K562 (cell line): Measurements from ENCODE around the gene NUDT5. TPM values are rescaled to one million over a fixed set of nuclear protein-coding genes. Genes with fewer than 3 reads are reported as not detected.

Experiments used
- ATAC-seq: fragments of 200-7000 bp; cut with Tn5 transposase; 3 replicates; pipeline ENCODE4 v1.9.1; 2020; ENCODE audit warnings: moderate library complexity
- Bru-seq: library from RNA; stranded (reverse); fragments of 400-500 nt; gene quantifications from one replicate; lab custom pipeline; 2021; lab: Mats Ljungman, UMichigan
- BruChase-seq, 2 experiments: library from RNA; stranded (reverse); fragments of 400-500 nt; gene quantifications; one replicate each; lab custom pipeline; 2021; lab: Mats Ljungman, UMichigan
- BruUV-seq: library from RNA; stranded (reverse); fragments of 400-500 nt; replicated peaks from 2 replicates; lab custom pipeline; 2021; lab: Mats Ljungman, UMichigan
- CTCF ChIA-PET: fragments of 300-600 bp; formaldehyde crosslinking; extraction: SDS; loops from one replicate; lab custom pipeline; 2021; ENCODE audit warnings: low intra/inter-chr PET ratio; lab: Yijun Ruan, JAX
- POLR2A ChIA-PET: fragments of 300-600, 350-650 bp; sonication (Branson Sonifier 250); formaldehyde crosslinking; extraction: SDS; loops from one replicate; lab custom pipeline; 2021; ENCODE audit warnings: antibody characterized with exemption, inconsistent platforms; lab: Yijun Ruan, JAX
- DNase-seq, 4 experiments: peaks; one replicate each; pipeline versions ENCODE4 v3.0.0 to v3.0.0-alpha.2; 2011 to 2018; ENCODE audit warnings: low spot score in 3 of 4, mixed read lengths in 3 of 4; ENCODE audit errors: extremely low read depth in 1 of 4
- FAIRE-seq: peaks from 2 replicates; lab custom pipeline; 2011; peaks lifted over from hg19 to GRCh38; lab: Jason Lieb, UNC
- H2AFZ ChIP-seq: 2 replicates; pipeline ENCODE4 v1.6.0; 2011; ENCODE audit warnings: low read depth, low read length, control low read depth, inconsistent platforms
- H3K27ac ChIP-seq: fragments of 200-600 bp; 3 replicates; pipeline ENCODE4 v1.8.0; 2011; ENCODE audit warnings: low read depth, mild to moderate bottlenecking, control low read depth, inconsistent platforms, low read length, moderate library complexity, mixed read lengths; ENCODE audit errors: extremely low read depth
- H3K27me3 ChIP-seq, 2 experiments: fragments of 300-600 bp in 1 of 2; 2 replicates in 1 of 2; 3 replicates in 1 of 2; pipeline versions ENCODE4 v1.6.0 to v1.8.0; 2011; ENCODE audit warnings: inconsistent platforms in 2 of 2, low read length in 2 of 2, mild to moderate bottlenecking in 1 of 2, mixed read lengths in 1 of 2, moderate library complexity in 1 of 2; ENCODE audit not compliant: control insufficient read depth in 2 of 2, insufficient read depth in 2 of 2
- H3K36me3 ChIP-seq: fragments of 300-600 bp; 3 replicates; pipeline ENCODE4 v1.8.0; 2011; ENCODE audit warnings: mild to moderate bottlenecking, low read length, inconsistent platforms; ENCODE audit not compliant: control insufficient read depth, insufficient read depth
- H3K4me1 ChIP-seq, 2 experiments: fragments of 200-600 bp in 1 of 2; replicated peaks in 1 of 2; 2 replicates in 1 of 2; 3 replicates in 1 of 2; pipeline versions ENCODE4 v1.5.1 to v1.8.0; 2011; ENCODE audit warnings: inconsistent platforms in 2 of 2, low read length in 2 of 2, mild to moderate bottlenecking in 1 of 2, mixed read lengths in 1 of 2, moderate library complexity in 1 of 2; ENCODE audit not compliant: control insufficient read depth in 2 of 2, insufficient read depth in 2 of 2
- H3K4me2 ChIP-seq: 2 replicates; pipeline ENCODE4 v1.6.1; 2011; ENCODE audit warnings: low read length, control low read depth, inconsistent platforms, mixed read lengths; ENCODE audit not compliant: insufficient read depth
- H3K4me3 ChIP-seq: fragments of 200-600 bp; sonication (generic), shearing (Covaris generic); 2 replicates; pipeline ENCODE4 v1.5.1; 2016; ENCODE audit warnings: control low read depth, inconsistent platforms
- H3K79me2 ChIP-seq: fragments of 200-600 bp; 3 replicates; pipeline ENCODE4 v1.8.0; 2011; ENCODE audit warnings: low read length, inconsistent platforms; ENCODE audit not compliant: control insufficient read depth, insufficient read depth
- H3K9ac ChIP-seq, 2 experiments: 2 replicates each; pipeline versions ENCODE4 v1.6.0 to v1.6.1; 2011; ENCODE audit warnings: low read depth in 2 of 2, low read length in 2 of 2, control low read depth in 1 of 2, inconsistent platforms in 1 of 2, mild to moderate bottlenecking in 1 of 2, mixed read lengths in 1 of 2; ENCODE audit not compliant: insufficient read depth in 1 of 2
- H3K9me1 ChIP-seq: one replicate; pipeline ENCODE4 v1.6.0; 2011; ENCODE audit warnings: inconsistent platforms, mild to moderate bottlenecking, low read length, moderate library complexity; ENCODE audit not compliant: control insufficient read depth, insufficient read depth
- H3K9me3 ChIP-seq: replicated peaks from 2 replicates; pipeline ENCODE4 v1.5.1; 2011; ENCODE audit warnings: low read depth, low read length, inconsistent platforms; ENCODE audit not compliant: control insufficient read depth, insufficient read depth
- H4K20me1 ChIP-seq: replicated peaks from 2 replicates; pipeline ENCODE4 v1.6.1; 2011; ENCODE audit warnings: low read length, inconsistent platforms, mixed read lengths; ENCODE audit not compliant: control insufficient read depth, insufficient read depth
- ASH1L ChIP-seq: fragments of 450-650 bp; IDR thresholded peaks from 2 replicates; pipeline ENCODE4 v1.6.1; 2018; ENCODE audit warnings: borderline replicate concordance, mild to moderate bottlenecking, low read depth; ENCODE audit not compliant: partially characterized antibody
- ATF3 ChIP-seq, 2 experiments: fragments of 450-650 bp in 1 of 2; sonication (generic) in 1 of 2; formaldehyde crosslinking in 1 of 2; IDR thresholded peaks in 1 of 2; conservative IDR thresholded peaks in 1 of 2; 2 replicates each; pipeline versions ENCODE4 v1.6.1 to v1.8.1; 2016 to 2023; ENCODE audit warnings: mild to moderate bottlenecking in 2 of 2, moderate library complexity in 2 of 2, inconsistent platforms in 1 of 2, missing genetic modification reagents in 1 of 2
- BCOR ChIP-seq: fragments of 450-650 bp; IDR thresholded peaks from 2 replicates; pipeline ENCODE4 v1.6.1; 2016
- CBX3 ChIP-seq, 2 experiments: IDR thresholded peaks; 1 replicate in 1 of 2; 2 replicates in 1 of 2; pipeline ENCODE4 v1.6.1; 2012; ENCODE audit warnings: inconsistent platforms in 2 of 2, low read length in 2 of 2, borderline replicate concordance in 1 of 2, control low read depth in 1 of 2
- CHCHD3 ChIP-seq: fragments of 250-450 bp; sonication (Bioruptor Pico); IDR thresholded peaks from 2 replicates; pipeline ENCODE4 v2.1.2; 2022; ENCODE audit warnings: mild to moderate bottlenecking
- HLTF ChIP-seq: fragments of 450-650 bp; IDR thresholded peaks from 2 replicates; pipeline ENCODE4 v1.6.1; 2016
- ILF3 ChIP-seq: fragments of 450-650 bp; IDR thresholded peaks from 2 replicates; pipeline ENCODE4 v1.6.1; 2018; ENCODE audit warnings: antibody characterized with exemption, mild to moderate bottlenecking, moderate library complexity, borderline replicate concordance
- LCOR ChIP-seq: sonication (generic); formaldehyde crosslinking; IDR thresholded peaks from 2 replicates; pipeline ENCODE4 v1.8.0; 2022; ENCODE audit warnings: mild to moderate bottlenecking, missing genetic modification reagents
- NBN ChIP-seq: fragments of 450-650 bp; IDR thresholded peaks from 2 replicates; pipeline ENCODE4 v1.6.1; 2016; ENCODE audit warnings: low read depth, mild to moderate bottlenecking
- RAD51 ChIP-seq: fragments of 450-650 bp; IDR thresholded peaks from 2 replicates; pipeline ENCODE4 v1.7.1; 2016; ENCODE audit warnings: low read depth, mild to moderate bottlenecking, borderline replicate concordance
- RBM39 ChIP-seq: fragments of 200-400 bp; formaldehyde crosslinking; optimal IDR thresholded peaks from 2 replicates; pipeline ENCODE3; 2018; ENCODE audit warnings: low read depth, low read length
- SIN3B ChIP-seq: fragments of 450-650 bp; IDR thresholded peaks from 2 replicates; pipeline ENCODE4 v1.6.1; 2017; ENCODE audit warnings: low read depth, mild to moderate bottlenecking, moderate library complexity
- SMARCA5 ChIP-seq: fragments of 450-650 bp; IDR thresholded peaks from 2 replicates; pipeline ENCODE4 v1.6.1; 2016
- TCFL5 ChIP-seq: fragments of 250-450 bp; sonication (Bioruptor Pico); conservative IDR thresholded peaks from 2 replicates; pipeline ENCODE4 v1.6.1; 2021; ENCODE audit warnings: mild to moderate bottlenecking, moderate library complexity, matching md5 sums
- TRIM24 ChIP-seq, 2 experiments: fragments of 450-650 bp; IDR thresholded peaks; 2 replicates each; pipeline ENCODE4 v1.6.1; 2016
- ZC3H4 ChIP-seq: sonication (generic); formaldehyde crosslinking; IDR thresholded peaks from 2 replicates; pipeline ENCODE4 v1.9.0; 2021; ENCODE audit warnings: missing genetic modification reagents, borderline replicate concordance
- ZFP36 ChIP-seq: fragments of 150-350 bp; IDR thresholded peaks from 2 replicates; pipeline ENCODE4 v1.6.1; 2018; ENCODE audit warnings: low read length, low read depth; ENCODE audit not compliant: partially characterized antibody
- WGBS: fragments of 100-300 bp; shearing (Covaris generic); methylation state at CpG from one replicate; pipeline ENCODE4 v1.1.6; 2016; ENCODE audit warnings: low coverage, mixed read lengths; ENCODE audit not compliant: insufficient coverage; ENCODE audit errors: missing lambda C conversion rate; 5-methylcytosine and 5-hydroxymethylcytosine counted together
- in situ Hi-C: fragments of 300-500 bp; cut with MboI; formaldehyde crosslinking; loops from 4 replicates; pipeline ENCODE4 v1.15.0; 2018; ENCODE audit warnings: inconsistent platforms, mixed read lengths
- intact Hi-C: fragments of 100-400 bp; cut with micrococcal nuclease; formaldehyde crosslinking; loops from 2 replicates; pipeline ENCODE4 v1.14.2; 2022
- long read RNA-seq, 3 experiments: library from polyadenylated mRNA in 2 of 3; library from RNA in 1 of 3; unstranded in 2 of 3; stranded (forward) in 1 of 3; transcript quantifications; one replicate each; pipeline ENCODE4 v2.0.0, GENCODE V29; 2019 to 2022
- polyA minus RNA-seq, 3 experiments: library from RNA; depleted of rRNA, polyadenylated mRNA; stranded (reverse); fragments of >200 nt; gene quantifications; 2 replicates each; pipeline ENCODE4 v1.2.3, GENCODE V29; 2011
- polyA plus RNA-seq, 8 experiments: library from polyadenylated mRNA; depleted of rRNA in 4 of 8; stranded (reverse) in 5 of 8; unstranded in 3 of 8; fragments of >200 nt; fragmentation: Nextera tagmentation in 2 of 8; fragmentation: Illumina TruSeq in 1 of 8; extraction: Ambion mirVana in 2 of 8; extraction: Trizol in 1 of 8; gene quantifications; 2 replicates each; pipeline versions ENCODE4 v1.2.1 to v1.2.3, GENCODE V29; 2011 to 2014; ENCODE audit warnings: inconsistent platforms in 1 of 8, missing spikeins in 1 of 8
- total RNA-seq, 7 experiments: library from RNA; depleted of rRNA in 6 of 7; stranded (reverse); fragments of >200 nt in 6 of 7; fragmentation: Illumina TruSeq in 2 of 7; extraction: Trizol in 2 of 7; gene quantifications; 2 replicates each; pipeline versions ENCODE4 v1.2.1 to v1.2.3, GENCODE V29; 2011 to 2021; ENCODE audit warnings: low replicate concordance in 1 of 7

Gene NUDT5
- 38.3 and 69.0 TPM in 2 replicates for total RNA-seq (2011; cell fraction: chromatin; rRNA removed; ENCODE audit: low replicate concordance)
- 22.8 and 26.5 TPM in 2 replicates for total RNA-seq (2011; cell fraction: nucleolus; rRNA removed)
- total RNA-seq (2011; cell fraction: nucleoplasm; rRNA removed), result 43.3 and 79.2 TPM in 2 replicates
- total RNA-seq (2014; rRNA removed) (81.8 and 87.7 TPM in 2 replicates), total RNA-seq (2014; rRNA removed; fragmentation: Illumina TruSeq; extraction: Trizol) (190 and 194 TPM in 2 replicates), total RNA-seq (2015; rRNA removed; fragmentation: Illumina TruSeq; extraction: Trizol) (200 and 201 TPM in 2 replicates), total RNA-seq (2021) (124 and 136 TPM in 2 replicates), polyA plus RNA-seq (2011; rRNA removed) (149 and 186 TPM in 2 replicates), polyA plus RNA-seq (2014; fragmentation: Illumina TruSeq; extraction: Trizol) (137 and 155 TPM in 2 replicates), polyA plus RNA-seq (2014; fragmentation: Nextera tagmentation; extraction: Ambion mirVana) (100 to 1,000 TPM; 400 to 422 TPM), polyA plus RNA-seq (2014; rRNA removed) (129 and 136 TPM in 2 replicates), polyA minus RNA-seq (2011; rRNA and poly(A)+ RNA removed) (114 TPM in 2 replicates), Bru-seq, nascent RNA (percentile 82 among the genes with signal in this experiment), BruChase-seq, experiment 1, labeled RNA remaining after a 2-hour chase (percentile 82 among the genes with signal in this experiment), BruChase-seq, experiment 2, labeled RNA remaining after a 6-hour chase (percentile 78 among the genes with signal in this experiment)
- 97.7 and 125 TPM in 2 replicates for polyA plus RNA-seq (2011; cell fraction: cytosol; rRNA removed)
- polyA plus RNA-seq (2011; cell fraction: nucleus; rRNA removed), result 41.2 and 63.2 TPM in 2 replicates
- polyA plus RNA-seq (2012), result 121 and 139 TPM in 2 replicates
- polyA minus RNA-seq (2011; cell fraction: cytosol; rRNA and poly(A)+ RNA removed), result 38.5 and 41.9 TPM in 2 replicates
- polyA minus RNA-seq (2011; cell fraction: nucleus; rRNA and poly(A)+ RNA removed), result 17.6 and 25.1 TPM in 2 replicates
- long read RNA-seq, experiment 1, partial matches to known transcripts, result 6 of 44 reads
- long read RNA-seq, experiment 1, other reads (novel, unspliced or antisense), result 38 of 44 reads
- long read RNA-seq, experiment 2, partial matches to known transcripts, result 79 of 130 reads
- long read RNA-seq, experiment 2, other reads (novel, unspliced or antisense), result 51 of 130 reads
- long read RNA-seq, experiment 3, partial matches to known transcripts, result 0 of 36 reads
- long read RNA-seq, experiment 3, other reads (novel, unspliced or antisense), result 36 of 36 reads

DNA sequence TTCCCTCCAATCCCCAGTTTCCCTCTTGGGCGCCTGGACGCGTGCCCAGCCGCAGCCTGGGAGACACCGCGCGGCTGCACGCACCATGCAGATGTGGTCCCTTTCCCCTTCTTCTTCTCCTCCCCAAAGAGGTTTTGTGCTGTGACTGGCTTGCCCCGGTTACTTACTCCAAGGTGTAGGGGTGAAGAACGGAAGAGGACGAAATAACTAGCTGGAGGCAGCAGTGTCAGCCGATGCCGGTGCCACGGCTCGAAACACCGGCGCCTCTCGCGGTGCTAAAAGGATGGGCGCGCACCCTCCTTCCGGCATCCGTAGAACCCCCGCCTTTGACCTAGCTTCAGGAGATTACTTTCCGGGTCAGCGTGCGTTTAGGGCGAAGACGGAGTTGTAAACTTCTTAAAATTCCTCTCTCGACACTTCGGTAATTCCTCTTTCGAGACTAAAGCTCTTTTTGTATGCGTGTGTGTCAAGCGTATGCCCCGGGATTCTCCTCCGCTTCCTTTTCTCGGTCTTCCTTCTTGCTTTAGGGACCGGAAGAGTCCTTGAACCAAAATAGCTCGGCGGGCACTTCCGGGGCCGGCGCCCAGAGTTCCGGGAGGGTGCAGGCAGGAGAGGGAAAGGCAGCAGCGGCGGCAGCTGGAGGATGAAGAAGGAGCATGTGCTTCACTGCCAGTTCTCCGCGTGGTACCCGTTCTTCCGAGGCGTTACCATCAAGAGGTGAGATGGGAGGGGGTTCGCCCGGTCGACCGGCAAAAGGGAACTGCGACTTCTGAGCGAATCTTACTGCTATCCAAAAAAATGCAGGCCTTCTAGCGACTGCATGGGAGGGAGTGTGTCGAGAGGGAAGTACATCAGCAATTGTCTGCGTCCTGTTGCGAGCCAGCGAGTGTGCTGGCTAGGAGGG is at the start of gene NUDT5, which contains the start of gene CDC123:
Gene NUDT5 (minus strand): TSS at position 289 of the 904 bp plus-strand sequence. CDS start 9,600 bp downstream, outside the sequence.
Gene CDC123 (plus strand): TSS at position 586 of the 904 bp plus-strand sequence. CDS start 58 bp downstream, at position 644.
- peak; percentile 79 to 91 (median 84) for DNase-seq
- in situ Hi-C loops (no loop called here), intact Hi-C loops (loop anchor here (10.0 kb wide), 1 partner anchor 151 kb away; the partner anchor contains the start of gene UPF2)
- Histone ChIP-seq H3K36me3 (peaks cover 48% of the 10 kb centered on the region), H3K27ac (peak within 1 kb of the TSS; percentile 95), H3K79me2 (peaks cover 87% of the 10 kb centered on the region), H3K9ac (peak within 1 kb of the TSS; percentile 88 to 95), H3K9me1 (no peaks in the 10 kb centered on the region), H3K27me3 (no peaks in the 10 kb centered on the region), H3K9me3 (no peaks in the 10 kb centered on the region), H4K20me1 (no peaks in the 10 kb centered on the region), H3K4me1 (peaks cover 8% of the 10 kb centered on the region in 2 experiments; a peak in 3 of 5 replicates), H3K4me2 (peak within 1 kb of the TSS; percentile 95), H2AFZ (peak within 1 kb of the TSS; percentile 98), H3K4me3 (peak within 1 kb of the TSS; percentile 95)
- WGBS, result under 1% methylated on average over 62 of the region's 62 CpGs
- ATAC-seq, result peak; percentile 94
- ChIA-PET POLR2A (interaction anchor here (0.5 to 2.0 kb wide), 10 partner anchors 11 to 849 kb away, joined by 3 to 11 read pairs (median 3); no protein-coding TSS in a partner anchor), CTCF (no interaction called here)
- FAIRE-seq, result peak; percentile 89
- no TSS peak for BruUV-seq
- TF ChIP-seq NBN, result peak; percentile 66; the same call in 1 of the 2 replicates
- peak; percentile 76 for TF ChIP-seq ASH1L
- TF ChIP-seq ILF3, result no peak
- TF ChIP-seq RAD51, result peak; percentile 5; the same call in 1 of the 2 replicates
- TF ChIP-seq ATF3 (IDR thresholded peaks at IDR 0.05), result no peak
- TF ChIP-seq ATF3 (CRISPR knock-in tag; conservative IDR thresholded peaks at IDR 0.05), result no peak
- TF ChIP-seq TCFL5 (CRISPR knock-in tag), result no peak
- TF ChIP-seq SIN3B, result peak; percentile 94
- TF ChIP-seq SMARCA5, result no peak
- peak; percentile 77 for TF ChIP-seq LCOR
- TF ChIP-seq ZFP36, result no peak
- TF ChIP-seq HLTF, result peak; percentile 79
- TF ChIP-seq RBM39, result no peak
- TF ChIP-seq CHCHD3 (CRISPR knock-in tag), result no peak
- TF ChIP-seq CBX3 (IDR thresholded peaks at IDR 0.05; ENCODE audit: borderline replicate concordance in 1 of 2, low read length in 2 of 2), result peak in 1 of 2 experiments; percentile 44; a peak in 1 of 3 replicates
- no peak for TF ChIP-seq ZC3H4 (CRISPR knock-in tag)
- peak; percentile 46; the same call in 1 of the 2 replicates for TF ChIP-seq BCOR
- peak in 1 of 2 experiments; percentile 98; a peak in 2 of 4 replicates for TF ChIP-seq TRIM24 (IDR thresholded peaks at IDR 0.05)
